Activated naive CD4-positive, alpha-beta T cell treated with anti-CD3 and anti-CD28 coated beads for 36 hours (primary cell): ENCODE measurements around the gene DPYSL4. TPM values are rescaled to one million over a fixed set of nuclear protein-coding genes. Genes with fewer than 3 reads are reported as not detected.

ENCODE experiments used
- CTCF ChIA-PET: fragments of 350-600 bp; sonication (Branson Sonifier 250); formaldehyde crosslinking; loops from one replicate; lab custom pipeline; 2021; ENCODE audit warnings: antibody characterized with exemption; lab: Charles Lee
- DNase-seq: peaks from one replicate; pipeline ENCODE4 v3.0.0-alpha.2; 2020
- H3K27ac Mint-ChIP-seq: one replicate; pipeline ENCODE4 v1.8.0; 2021; ENCODE audit warnings: mild to moderate bottlenecking, mixed read lengths
- H3K27me3 Mint-ChIP-seq: one replicate; pipeline ENCODE4 v1.8.0; 2021; ENCODE audit warnings: low read depth, mixed read lengths
- H3K36me3 Mint-ChIP-seq: one replicate; pipeline ENCODE4 v1.8.0; 2021; ENCODE audit warnings: low read depth, mixed read lengths
- H3K4me1 Mint-ChIP-seq: one replicate; pipeline ENCODE4 v1.8.0; 2021; ENCODE audit warnings: low read depth, mixed read lengths
- H3K4me3 Mint-ChIP-seq: one replicate; pipeline ENCODE4 v1.8.0; 2021; ENCODE audit warnings: mild to moderate bottlenecking, moderate library complexity, mixed read lengths
- H3K9me3 Mint-ChIP-seq: one replicate; pipeline ENCODE4 v1.8.0; 2021; ENCODE audit warnings: mixed read lengths
- intact Hi-C: fragments of 100-400 bp; cut with micrococcal nuclease; formaldehyde crosslinking; loops from one replicate; pipeline ENCODE4 v1.15.1; 2023
- total RNA-seq, 2 experiments: library from RNA; stranded (reverse); gene quantifications; one replicate each; pipeline ENCODE4 v1.2.3, GENCODE V29; 2021

Gene DPYSL4
- total RNA-seq, 2 experiments from 2014 or later = 10.8 to 14.1 TPM

DNA sequence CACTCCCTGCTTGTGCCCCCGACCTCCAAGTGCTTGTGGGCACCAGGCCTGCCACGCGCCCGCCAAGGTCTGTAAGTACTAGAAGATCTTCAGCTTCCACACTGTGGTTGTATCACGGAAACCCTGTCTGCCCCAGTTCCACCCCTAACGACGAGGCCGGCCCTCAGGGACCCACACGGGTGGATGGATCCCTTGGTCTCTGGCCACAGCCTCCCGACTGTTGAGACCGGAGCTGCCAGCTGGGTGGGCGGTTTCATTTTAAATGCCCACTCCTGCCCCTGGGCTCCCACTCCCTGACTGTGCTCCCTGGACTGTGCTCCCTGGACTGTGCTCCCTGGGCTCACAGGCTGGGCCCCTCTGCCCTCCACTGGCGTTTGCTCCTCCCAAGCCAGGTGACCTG is 50.1 kb downstream of the DPYSL4 start:
- intact Hi-C loops = no loop called here
- no peak overlapping the region for H3K4me3 Mint-ChIP-seq
- no peaks in the 10 kb centered on the region for H3K9me3 Mint-ChIP-seq
- no peak for DNase-seq
- no peaks in the 10 kb centered on the region for H3K27me3 Mint-ChIP-seq
- H3K36me3 Mint-ChIP-seq = no peaks in the 10 kb centered on the region
- H3K4me1 Mint-ChIP-seq = peaks cover 11% of the 10 kb centered on the region
- H3K27ac Mint-ChIP-seq = no peak overlapping the region
- CTCF ChIA-PET = no interaction called here

DNA sequence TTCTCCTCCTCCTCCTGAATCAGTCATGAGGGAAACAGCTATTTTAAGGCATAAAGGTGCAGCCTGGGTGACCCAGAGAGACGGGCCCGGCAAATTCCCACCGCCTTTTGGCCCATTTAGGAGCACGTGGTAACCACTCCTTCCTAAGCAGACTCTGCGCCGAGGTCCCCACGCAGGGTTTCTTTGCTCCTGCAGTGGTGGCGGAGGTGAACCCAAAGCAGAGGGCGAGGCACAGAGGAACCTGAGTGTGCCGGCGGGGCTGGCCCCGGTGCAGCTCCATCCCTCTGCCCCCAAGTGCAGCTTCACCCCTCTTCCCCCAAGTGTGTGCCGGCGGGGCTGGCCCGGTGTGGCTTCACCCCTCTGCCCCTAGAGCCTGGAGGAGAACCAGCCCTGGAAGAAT is 50.6 kb downstream of the DPYSL4 start:
- intact Hi-C loops = no loop called here
- peaks cover 6% of the 10 kb centered on the region for H3K4me1 Mint-ChIP-seq
- CTCF ChIA-PET = no interaction called here
- no peak overlapping the region for H3K4me3 Mint-ChIP-seq
- H3K27ac Mint-ChIP-seq = no peak overlapping the region
- no peaks in the 10 kb centered on the region for H3K27me3 Mint-ChIP-seq
- H3K36me3 Mint-ChIP-seq = no peaks in the 10 kb centered on the region
- no peak for DNase-seq
- H3K9me3 Mint-ChIP-seq = no peaks in the 10 kb centered on the region

DNA sequence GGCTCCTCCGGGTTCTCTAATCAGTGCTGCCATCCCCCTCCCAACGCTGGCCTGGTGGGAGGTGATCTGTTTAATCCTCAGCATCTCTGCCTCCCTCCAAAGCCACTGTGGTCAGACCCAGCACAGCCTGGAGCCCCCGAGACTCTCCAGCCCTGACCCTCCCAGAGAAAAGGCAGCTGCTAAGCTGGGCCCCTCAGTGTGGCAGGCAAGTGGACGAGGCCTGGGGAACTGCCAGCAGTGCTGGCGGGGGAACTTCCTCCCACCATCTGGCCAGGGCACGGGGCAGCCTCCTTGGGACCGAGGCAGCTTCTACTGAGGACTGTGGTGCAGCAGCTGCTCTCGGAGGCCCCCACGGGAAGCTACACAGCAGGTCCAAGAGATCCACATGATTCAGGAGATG is 51.1 kb downstream of the DPYSL4 start:
- CTCF ChIA-PET = no interaction called here
- Mint-ChIP-seq H3K27me3 (no peaks in the 10 kb centered on the region), H3K27ac (no peak overlapping the region), H3K36me3 (no peaks in the 10 kb centered on the region), H3K9me3 (no peaks in the 10 kb centered on the region), H3K4me1 (peaks cover 3% of the 10 kb centered on the region), H3K4me3 (no peak overlapping the region)
- intact Hi-C loops = no loop called here
- no peak for DNase-seq

DNA sequence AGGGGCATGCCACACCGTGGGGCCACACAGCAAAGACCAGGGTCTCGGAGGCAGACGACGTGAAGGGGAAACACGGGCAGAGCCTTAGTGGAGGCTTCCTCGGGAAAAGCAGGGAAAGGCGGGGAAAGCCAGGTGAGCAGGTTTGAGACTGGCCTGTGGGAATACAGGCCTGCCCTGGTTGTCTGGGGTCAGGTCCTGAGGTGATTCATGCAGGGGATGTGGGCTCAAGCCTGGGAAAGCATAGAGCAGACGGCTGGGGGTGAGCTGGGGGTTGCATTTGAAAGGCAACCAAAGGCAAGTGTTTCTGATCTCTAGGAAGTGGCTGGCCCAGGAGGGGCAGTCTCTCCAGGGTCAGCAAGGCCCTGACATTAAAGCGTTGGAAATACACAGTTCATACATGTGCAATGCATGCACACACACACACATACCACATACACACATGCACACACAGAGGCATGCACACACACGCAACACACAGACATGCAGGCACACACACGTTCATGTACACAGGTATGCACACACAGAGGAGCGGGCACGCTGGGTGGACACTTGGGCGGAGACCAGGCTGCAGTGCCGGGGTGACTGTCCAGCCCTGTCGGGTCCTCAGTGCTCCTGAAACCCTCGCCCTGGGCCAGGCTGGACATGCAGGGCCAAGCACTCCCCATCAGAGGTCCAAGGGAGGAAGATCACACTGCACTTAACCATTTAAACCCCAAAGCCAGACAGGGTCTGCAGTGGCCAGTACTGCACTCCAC is 51.8 kb downstream of the DPYSL4 start:
- CTCF ChIA-PET = no interaction called here
- Mint-ChIP-seq H3K4me3 (no peak overlapping the region), H3K9me3 (no peaks in the 10 kb centered on the region), H3K4me1 (no peaks in the 10 kb centered on the region), H3K27ac (no peak overlapping the region), H3K27me3 (no peaks in the 10 kb centered on the region), H3K36me3 (no peaks in the 10 kb centered on the region)
- no peak for DNase-seq
- intact Hi-C loops = no loop called here

DNA sequence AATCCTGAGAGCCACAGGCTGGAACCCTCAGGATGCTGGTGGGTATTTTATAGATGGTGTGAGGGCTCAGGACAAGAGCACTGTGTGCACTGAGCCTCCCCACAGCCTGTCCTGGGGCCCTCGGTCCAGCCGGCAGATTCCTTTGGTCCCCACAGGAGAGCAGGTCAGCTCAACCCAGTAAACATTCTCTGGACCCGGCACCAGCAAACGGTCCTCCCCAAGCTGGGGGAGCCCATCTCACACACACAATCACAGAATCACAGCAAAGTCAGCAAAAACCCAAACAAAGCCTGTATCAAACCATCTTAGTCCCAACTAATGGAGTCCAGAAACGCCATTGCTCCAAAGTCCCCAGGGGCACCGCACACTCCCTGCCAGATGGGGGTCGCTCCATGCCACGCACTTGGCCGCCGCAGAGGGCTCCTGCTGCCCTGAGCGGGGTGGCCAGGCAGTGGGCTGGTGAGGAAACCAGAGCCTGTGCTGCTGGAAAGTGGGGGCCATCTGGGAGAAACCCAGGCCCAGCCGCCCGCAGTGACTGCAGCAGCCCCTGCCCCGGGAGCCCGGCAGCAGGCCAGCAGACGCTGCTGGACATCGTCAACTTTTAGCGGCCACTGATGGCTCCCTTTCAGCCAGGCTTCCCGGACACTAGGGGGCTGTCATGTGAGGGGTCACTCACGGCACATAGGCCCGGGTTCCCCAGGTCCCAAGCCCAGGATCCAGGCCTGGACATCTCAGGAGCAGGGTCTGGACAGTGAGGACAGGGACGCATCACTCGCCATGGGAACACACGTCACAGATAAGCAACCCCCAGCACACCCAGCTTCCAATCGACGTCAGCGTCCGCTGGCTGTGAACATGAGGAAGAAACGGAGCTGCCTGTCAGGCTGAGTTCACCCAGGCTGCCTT is 52.6 kb downstream of the DPYSL4 start:
- no peaks in the 10 kb centered on the region for H3K4me1 Mint-ChIP-seq
- no peak overlapping the region for H3K27ac Mint-ChIP-seq
- DNase-seq = no peak
- intact Hi-C loops = no loop called here
- no peak overlapping the region for H3K4me3 Mint-ChIP-seq
- no peaks in the 10 kb centered on the region for H3K9me3 Mint-ChIP-seq
- H3K36me3 Mint-ChIP-seq = no peaks in the 10 kb centered on the region
- CTCF ChIA-PET = no interaction called here
- no peaks in the 10 kb centered on the region for H3K27me3 Mint-ChIP-seq

DNA sequence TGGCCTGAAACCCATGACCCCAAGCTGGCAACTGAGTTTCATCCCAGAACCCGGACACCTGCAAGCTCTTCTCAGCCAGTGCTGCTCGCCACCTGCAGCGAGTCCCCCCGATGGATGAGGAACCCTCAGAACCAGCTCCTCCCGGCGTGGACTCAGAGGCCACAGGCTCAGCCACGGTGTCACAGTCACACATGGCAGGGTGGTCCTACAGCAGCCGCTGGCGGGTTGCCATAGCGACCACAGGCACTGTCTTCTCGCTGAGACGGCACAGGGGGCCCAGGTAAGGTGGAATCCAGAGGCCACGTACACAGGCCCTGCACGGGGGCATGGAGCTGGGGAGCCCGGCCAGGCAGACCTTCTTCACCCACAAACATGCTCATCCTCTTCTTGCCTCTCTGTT is 53.4 kb downstream of the DPYSL4 start:
- CTCF ChIA-PET = no interaction called here
- H3K4me3 Mint-ChIP-seq = no peak overlapping the region
- intact Hi-C loops = no loop called here
- DNase-seq = no peak
- no peak overlapping the region for H3K27ac Mint-ChIP-seq
- no peaks in the 10 kb centered on the region for H3K9me3 Mint-ChIP-seq
- no peaks in the 10 kb centered on the region for H3K4me1 Mint-ChIP-seq
- no peaks in the 10 kb centered on the region for H3K27me3 Mint-ChIP-seq
- H3K36me3 Mint-ChIP-seq = no peaks in the 10 kb centered on the region

DNA sequence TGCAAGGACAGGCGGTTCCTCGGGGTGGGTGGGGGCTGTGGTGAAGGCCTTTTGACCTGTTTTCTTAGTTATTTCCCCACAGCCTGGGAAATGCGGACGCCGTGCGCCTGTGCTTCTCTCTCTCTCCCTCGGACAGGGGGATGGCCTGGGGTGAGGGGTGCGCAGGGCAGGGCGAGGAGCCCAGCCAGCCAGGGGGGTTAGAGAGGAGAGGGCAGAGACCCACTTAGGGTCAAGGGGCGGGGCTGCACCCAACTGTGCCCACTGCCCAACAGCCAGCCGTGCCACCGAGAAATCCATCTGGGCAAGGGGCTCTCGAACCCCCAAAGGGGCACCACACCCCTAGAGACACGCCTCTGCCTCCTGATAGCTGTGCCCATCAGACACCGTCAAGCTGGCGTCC is 53.8 kb downstream of the DPYSL4 start:
- no peaks in the 10 kb centered on the region for H3K4me1 Mint-ChIP-seq
- H3K4me3 Mint-ChIP-seq = no peak overlapping the region
- no peaks in the 10 kb centered on the region for H3K36me3 Mint-ChIP-seq
- H3K27ac Mint-ChIP-seq = no peak overlapping the region
- CTCF ChIA-PET = no interaction called here
- intact Hi-C loops = no loop called here
- no peaks in the 10 kb centered on the region for H3K27me3 Mint-ChIP-seq
- H3K9me3 Mint-ChIP-seq = no peaks in the 10 kb centered on the region
- DNase-seq = no peak

DNA sequence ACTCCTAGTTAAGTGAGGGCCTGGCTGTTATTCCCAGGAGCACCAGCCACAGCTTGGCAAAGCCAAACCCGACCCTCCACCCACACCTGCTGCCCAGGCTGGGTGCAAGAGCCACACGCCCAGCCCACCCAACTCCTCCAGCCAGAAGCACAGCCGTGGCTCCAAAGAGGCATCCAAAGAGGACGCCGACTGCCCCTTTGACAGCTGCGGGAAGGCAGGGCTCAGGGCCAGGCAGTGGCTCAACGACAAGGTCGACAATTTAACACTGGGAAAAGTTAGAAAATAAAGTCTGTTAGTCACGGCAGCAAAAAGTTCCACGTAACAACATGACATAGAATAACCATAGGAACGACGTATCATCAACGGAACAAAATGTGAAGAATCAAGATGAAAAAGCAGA is 54.3 kb downstream of the DPYSL4 start:
- Mint-ChIP-seq H3K27ac (no peak overlapping the region), H3K4me3 (no peak overlapping the region), H3K36me3 (no peaks in the 10 kb centered on the region), H3K4me1 (no peaks in the 10 kb centered on the region), H3K27me3 (no peaks in the 10 kb centered on the region), H3K9me3 (no peaks in the 10 kb centered on the region)
- DNase-seq = no peak
- CTCF ChIA-PET = no interaction called here
- intact Hi-C loops = no loop called here

DNA sequence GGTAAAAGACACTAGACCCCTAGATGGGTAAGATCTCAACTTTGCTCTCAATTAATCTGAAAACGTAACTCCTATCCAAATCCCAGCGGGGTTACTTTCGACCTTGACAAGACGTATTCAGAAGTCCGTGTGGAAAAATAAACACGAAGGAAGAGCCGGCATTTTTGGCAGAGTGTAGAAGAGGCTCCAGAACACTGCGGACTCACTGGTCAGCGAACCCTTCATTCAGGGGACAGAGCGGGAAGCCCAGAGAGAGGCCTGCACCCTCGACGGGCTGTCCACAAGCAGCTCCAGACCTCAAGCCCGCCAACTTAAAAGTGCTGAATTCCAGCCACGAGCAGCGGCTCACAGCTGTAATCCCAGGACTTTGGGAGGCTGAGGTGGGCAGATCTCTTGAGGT is 54.7 kb downstream of the DPYSL4 start:
- Mint-ChIP-seq H3K36me3 (no peaks in the 10 kb centered on the region), H3K9me3 (no peaks in the 10 kb centered on the region), H3K27me3 (no peaks in the 10 kb centered on the region), H3K4me3 (no peak overlapping the region), H3K4me1 (no peaks in the 10 kb centered on the region), H3K27ac (no peak overlapping the region)
- intact Hi-C loops = no loop called here
- no peak for DNase-seq
- CTCF ChIA-PET = no interaction called here

DNA sequence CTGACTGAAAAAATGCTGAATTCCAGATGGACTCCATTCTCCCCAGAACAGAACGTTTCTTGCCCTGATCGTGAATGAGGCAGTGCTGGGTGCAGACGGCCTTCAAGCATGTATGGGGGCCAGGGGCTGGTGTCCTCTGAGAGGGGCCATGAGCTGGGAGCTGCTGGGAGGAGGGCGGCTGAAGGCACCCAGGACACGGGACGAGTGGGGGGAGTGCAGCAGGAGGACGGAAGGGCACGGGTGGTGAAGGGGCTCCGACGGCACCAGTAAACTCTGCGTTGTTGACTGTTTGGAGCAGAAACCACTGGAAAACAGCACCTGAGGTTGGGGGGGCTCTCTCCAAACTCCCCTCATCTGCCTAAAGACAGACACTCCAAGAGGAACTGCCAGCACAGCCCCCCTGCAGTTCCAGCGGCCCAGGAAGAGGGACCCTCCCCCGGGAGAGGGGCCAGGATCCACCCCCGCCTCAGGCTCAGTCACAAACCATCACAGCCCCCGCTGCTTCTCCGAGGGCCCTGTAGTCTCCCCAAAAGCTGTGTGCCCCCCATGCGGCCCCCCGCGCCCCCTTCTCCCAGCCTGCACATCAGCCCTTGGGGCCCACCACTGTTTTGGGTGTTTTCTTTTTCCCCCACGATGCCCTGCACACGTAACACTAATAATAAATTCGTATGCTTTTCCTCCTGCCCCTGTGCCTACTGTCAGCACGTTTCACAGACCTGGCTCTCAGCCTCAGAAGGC is 55.5 kb downstream of the DPYSL4 start:
- DNase-seq = no peak
- no peaks in the 10 kb centered on the region for H3K4me1 Mint-ChIP-seq
- no peak overlapping the region for H3K27ac Mint-ChIP-seq
- no peaks in the 10 kb centered on the region for H3K36me3 Mint-ChIP-seq
- no peaks in the 10 kb centered on the region for H3K27me3 Mint-ChIP-seq
- no peaks in the 10 kb centered on the region for H3K9me3 Mint-ChIP-seq
- no peak overlapping the region for H3K4me3 Mint-ChIP-seq
- CTCF ChIA-PET = no interaction called here
- intact Hi-C loops = no loop called here

DNA sequence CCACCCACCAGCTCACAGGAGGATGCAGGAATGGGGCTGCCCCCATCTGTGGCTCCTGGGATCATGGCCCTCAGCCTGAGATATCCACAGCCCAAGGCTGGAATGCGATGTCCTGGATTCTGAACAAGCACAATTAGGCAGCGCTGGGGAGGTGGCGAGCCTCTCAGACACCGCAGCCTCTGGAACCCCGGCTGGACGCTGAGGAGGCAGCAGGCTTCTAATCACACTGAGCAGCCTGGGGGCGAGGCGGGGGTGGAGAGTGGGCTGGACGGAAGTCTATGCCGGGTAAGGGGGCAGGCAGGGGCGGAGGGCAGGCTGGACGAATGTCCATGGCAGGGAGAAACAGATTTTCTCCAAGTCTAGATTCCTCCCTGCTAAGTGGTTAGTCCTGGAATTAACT is 56.4 kb downstream of the DPYSL4 start:
- no peak for DNase-seq
- H3K27me3 Mint-ChIP-seq = no peaks in the 10 kb centered on the region
- no peak overlapping the region for H3K4me3 Mint-ChIP-seq
- no peaks in the 10 kb centered on the region for H3K9me3 Mint-ChIP-seq
- no peak overlapping the region for H3K27ac Mint-ChIP-seq
- H3K4me1 Mint-ChIP-seq = no peaks in the 10 kb centered on the region
- intact Hi-C loops = no loop called here
- H3K36me3 Mint-ChIP-seq = no peaks in the 10 kb centered on the region
- CTCF ChIA-PET = no interaction called here

DNA sequence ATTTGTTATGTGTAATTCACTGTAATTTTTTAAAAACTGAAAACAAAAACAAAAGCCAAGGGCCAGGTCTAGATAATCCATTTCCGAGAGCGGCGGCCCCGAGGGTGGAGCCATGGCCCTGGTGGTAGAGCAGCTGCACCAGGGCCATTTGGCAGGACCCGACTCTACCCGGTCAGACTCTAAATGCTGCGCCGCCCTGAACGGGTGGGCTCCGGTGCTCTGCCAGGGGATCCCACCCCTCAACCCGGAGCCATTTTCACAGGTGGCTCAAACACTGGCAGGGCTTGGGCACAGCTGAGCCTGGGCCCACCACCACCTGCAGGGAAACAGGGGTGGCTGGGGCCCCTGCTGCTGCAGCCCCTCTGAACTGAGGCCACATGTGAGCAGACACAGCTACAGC is 56.9 kb downstream of the DPYSL4 start:
- no peaks in the 10 kb centered on the region for H3K36me3 Mint-ChIP-seq
- H3K27me3 Mint-ChIP-seq = no peaks in the 10 kb centered on the region
- no peak overlapping the region for H3K27ac Mint-ChIP-seq
- H3K4me1 Mint-ChIP-seq = no peaks in the 10 kb centered on the region
- no peaks in the 10 kb centered on the region for H3K9me3 Mint-ChIP-seq
- no peak for DNase-seq
- CTCF ChIA-PET = no interaction called here
- H3K4me3 Mint-ChIP-seq = no peak overlapping the region
- intact Hi-C loops = no loop called here
